Measurements from ENCODE around the gene ID2.

Gene ID2

GRCh38 chr2:8648441-8649213, 33.2 kb upstream of the ID2 start:
- no peak for DNase-seq

GRCh38 chr2:8649718-8650117, 32.1 kb upstream of the ID2 start:
- DNase-seq, result no peak

GRCh38 chr2:8650256-8650655, 31.6 kb upstream of the ID2 start:
- no peak for DNase-seq

GRCh38 chr2:8652774-8653426, 29.0 kb upstream of the ID2 start:
- DNase-seq, result no peak

GRCh38 chr2:8653485-8653884, 28.4 kb upstream of the ID2 start:
- DNase-seq, result peak in 1 of 2 experiments; percentile 64

GRCh38 chr2:8654041-8654440, 27.8 kb upstream of the ID2 start:
- DNase-seq, result no peak

GRCh38 chr2:8654483-8654882, 27.4 kb upstream of the ID2 start:
- DNase-seq, result no peak

GRCh38 chr2:8656160-8656641, 25.7 kb upstream of the ID2 start:
- no peak for DNase-seq

GRCh38 chr2:8656811-8657210, 25.0 kb upstream of the ID2 start:
- no peak for DNase-seq

- DNase-seq, result no peak
These were observed 24.3 kb upstream of the ID2 start for GRCh38 chr2:8657423-8658062.

- no peak for DNase-seq
These were observed 23.6 kb upstream of the ID2 start for GRCh38 chr2:8658064-8658862.

- DNase-seq, result no peak
These were observed 22.6 kb upstream of the ID2 start for GRCh38 chr2:8659092-8659734.

- DNase-seq, result no peak
These were observed 21.9 kb upstream of the ID2 start for GRCh38 chr2:8659735-8660492.

- no peak for DNase-seq
These were observed 20.6 kb upstream of the ID2 start for GRCh38 chr2:8661235-8661634.

- no peak for DNase-seq
These were observed 20.1 kb upstream of the ID2 start for GRCh38 chr2:8661736-8662135.

GRCh38 chr2:8662239-8662879, 19.5 kb upstream of the ID2 start:
- no peak for DNase-seq

- no peak for DNase-seq
These were observed 17.9 kb upstream of the ID2 start for GRCh38 chr2:8663997-8664396.

GRCh38 chr2:8666581-8666980, 15.3 kb upstream of the ID2 start:
- no peak for DNase-seq

GRCh38 chr2:8667896-8668512, 13.9 kb upstream of the ID2 start:
- DNase-seq, result no peak

GRCh38 chr2:8669157-8669817, 12.6 kb upstream of the ID2 start:
- DNase-seq, result no peak

All from NCI-H524 (cell line).